GM12864 (cell line): ENCODE data around the gene LPCAT1.

Experiments used
- DNase-seq: peaks from one replicate; pipeline ENCODE4 v3.0.0-alpha.2; 2011; ENCODE audit warnings: low read depth
- H3K4me3 ChIP-seq: 2 replicates; pipeline ENCODE4 v1.5.1; 2011; ENCODE audit warnings: mild to moderate bottlenecking, low read depth, low read length, control low read depth
- CTCF ChIP-seq: IDR thresholded peaks from 2 replicates; pipeline ENCODE4 v1.5.1; 2011; ENCODE audit warnings: low read depth, mild to moderate bottlenecking, moderate library complexity, low read length, control low read depth, inconsistent platforms; ENCODE audit errors: missing control alignments

The LPCAT1 gene

GRCh38 chr5:1558944-1559343 lies 35.2 kb upstream of the LPCAT1 start:
- DNase-seq = no peak
- no peak for TF ChIP-seq CTCF
- no peak overlapping the region for H3K4me3 ChIP-seq

- H3K4me3 ChIP-seq = no peak overlapping the region
- TF ChIP-seq CTCF = no peak
- no peak for DNase-seq
Observed at GRCh38 chr5:1557114-1557873, 33.5 kb upstream of the LPCAT1 start.

- no peak overlapping the region for H3K4me3 ChIP-seq
- no peak for DNase-seq
- TF ChIP-seq CTCF = no peak
Observed at GRCh38 chr5:1555808-1556731, 32.3 kb upstream of the LPCAT1 start.

- H3K4me3 ChIP-seq = no peak overlapping the region
- no peak for DNase-seq
- TF ChIP-seq CTCF = no peak
Observed at GRCh38 chr5:1555011-1555807, 31.4 kb upstream of the LPCAT1 start.

- TF ChIP-seq CTCF = no peak
- DNase-seq = no peak
- no peak overlapping the region for H3K4me3 ChIP-seq
Observed at GRCh38 chr5:1554410-1554967, 30.7 kb upstream of the LPCAT1 start.

GRCh38 chr5:1553539-1554409 lies 30.0 kb upstream of the LPCAT1 start:
- no peak for TF ChIP-seq CTCF
- H3K4me3 ChIP-seq = no peak overlapping the region
- DNase-seq = no peak
